Osteocyte (in vitro differentiated cells): ENCODE measurements around the gene HMCN1. TPM values are rescaled to one million over a fixed set of nuclear protein-coding genes. Genes with fewer than 3 reads are reported as not detected.

Source experiments
- DNase-seq: peaks from one replicate; pipeline ENCODE4 v3.0.0; 2021; ENCODE audit warnings: mixed read lengths; ENCODE audit not compliant: unreplicated experiment; ENCODE audit errors: extremely low spot score
- H3K27ac Mint-ChIP-seq: one replicate; pipeline ENCODE4 v1.8.0; 2021; ENCODE audit warnings: mild to moderate bottlenecking, mixed read lengths; ENCODE audit not compliant: unreplicated experiment
- H3K27me3 Mint-ChIP-seq: one replicate; pipeline ENCODE4 v1.8.0; 2021; ENCODE audit warnings: mixed read lengths; ENCODE audit not compliant: unreplicated experiment
- H3K36me3 Mint-ChIP-seq: one replicate; pipeline ENCODE4 v1.8.0; 2021; ENCODE audit warnings: mixed read lengths; ENCODE audit not compliant: unreplicated experiment
- H3K4me1 Mint-ChIP-seq: one replicate; pipeline ENCODE4 v1.8.0; 2021; ENCODE audit warnings: mixed read lengths; ENCODE audit not compliant: unreplicated experiment
- H3K4me3 Mint-ChIP-seq: one replicate; pipeline ENCODE4 v1.8.0; 2021; ENCODE audit warnings: mild to moderate bottlenecking, moderate library complexity, mixed read lengths; ENCODE audit not compliant: unreplicated experiment
- H3K9me3 Mint-ChIP-seq: one replicate; pipeline ENCODE4 v1.8.0; 2021; ENCODE audit warnings: mixed read lengths; ENCODE audit not compliant: unreplicated experiment
- CTCF ChIP-seq: fragments of 200-600 bp; sonication (generic); IDR thresholded peaks from 2 replicates; pipeline ENCODE4 v1.5.0; 2021; ENCODE audit warnings: antibody characterized with exemption, mild to moderate bottlenecking, moderate library complexity
- total RNA-seq: library from RNA; stranded (reverse); gene quantifications from 2 replicates; pipeline ENCODE4 v1.2.1, GENCODE V29; 2021

The HMCN1 gene
- total RNA-seq, 1 donor from 2014 or later, result 91.4 TPM

GRCh38 chr1:186102107-186102506, 367.9 kb downstream of the HMCN1 start:
- H3K4me1 Mint-ChIP-seq, result peaks cover 75% of the 10 kb centered on the region
- peaks cover 36% of the 10 kb centered on the region for H3K36me3 Mint-ChIP-seq
- H3K9me3 Mint-ChIP-seq, result peaks cover 13% of the 10 kb centered on the region
- peak overlapping the region; percentile 86 for H3K27ac Mint-ChIP-seq
- H3K4me3 Mint-ChIP-seq, result no peak overlapping the region
- no peak for DNase-seq
- H3K27me3 Mint-ChIP-seq, result no peaks in the 10 kb centered on the region
- TF ChIP-seq CTCF, result no peak

GRCh38 chr1:186102547-186103148, 368.5 kb downstream of the HMCN1 start:
- H3K36me3 Mint-ChIP-seq, result peaks cover 32% of the 10 kb centered on the region
- TF ChIP-seq CTCF, result no peak
- H3K27me3 Mint-ChIP-seq, result no peaks in the 10 kb centered on the region
- peak overlapping the region; percentile 86 for H3K27ac Mint-ChIP-seq
- no peak overlapping the region for H3K4me3 Mint-ChIP-seq
- peaks cover 13% of the 10 kb centered on the region for H3K9me3 Mint-ChIP-seq
- H3K4me1 Mint-ChIP-seq, result peaks cover 75% of the 10 kb centered on the region
- DNase-seq, result no peak

- Mint-ChIP-seq H3K4me1 (peaks cover 69% of the 10 kb centered on the region), H3K4me3 (no peak overlapping the region), H3K36me3 (peaks cover 29% of the 10 kb centered on the region), H3K27ac (peak overlapping the region; percentile 86), H3K27me3 (no peaks in the 10 kb centered on the region), H3K9me3 (peaks cover 8% of the 10 kb centered on the region)
- DNase-seq, result no peak
- no peak for TF ChIP-seq CTCF
Measured at GRCh38 chr1:186104459-186104858, 370.3 kb downstream of the HMCN1 start.

- H3K27me3 Mint-ChIP-seq, result no peaks in the 10 kb centered on the region
- peaks cover 9% of the 10 kb centered on the region for H3K9me3 Mint-ChIP-seq
- H3K27ac Mint-ChIP-seq, result no peak overlapping the region
- DNase-seq, result no peak
- peaks cover 6% of the 10 kb centered on the region for H3K4me1 Mint-ChIP-seq
- H3K36me3 Mint-ChIP-seq, result peaks cover 53% of the 10 kb centered on the region
- H3K4me3 Mint-ChIP-seq, result no peak overlapping the region
- no peak for TF ChIP-seq CTCF
Measured at GRCh38 chr1:186112280-186112679, 378.1 kb downstream of the HMCN1 start.

- peaks cover 50% of the 10 kb centered on the region for H3K36me3 Mint-ChIP-seq
- no peaks in the 10 kb centered on the region for H3K27me3 Mint-ChIP-seq
- no peak for DNase-seq
- no peak overlapping the region for H3K4me3 Mint-ChIP-seq
- H3K9me3 Mint-ChIP-seq, result peaks cover 9% of the 10 kb centered on the region
- peaks cover 6% of the 10 kb centered on the region for H3K4me1 Mint-ChIP-seq
- peak overlapping the region; percentile 39 for H3K27ac Mint-ChIP-seq
- no peak for TF ChIP-seq CTCF
Measured at GRCh38 chr1:186113461-186113860, 379.3 kb downstream of the HMCN1 start.
